Stimulated activated CD4-positive, alpha-beta T cell treated with anti-CD3 and anti-CD28 coated beads, Interleukin-15, amount 100 ng/mL, for 48 hours (primary cell): ENCODE data around the gene DNAH11.

Experiments used
- DNase-seq, 2 donors: peaks; one replicate each; pipeline ENCODE4 v3.0.0-alpha.2; 2020; ENCODE audit warnings: low read depth in 2 of 2

The DNAH11 gene

GRCh38 chr7:21550821-21551531 is 8.1 kb downstream of the DNAH11 start:
- DNase-seq, result no peak

GRCh38 chr7:21562385-21562784 is 19.5 kb downstream of the DNAH11 start:
- DNase-seq, result no peak

- no peak for DNase-seq
These were observed 22.8 kb downstream of the DNAH11 start for GRCh38 chr7:21565614-21566013.

- no peak for DNase-seq
These were observed 23.3 kb downstream of the DNAH11 start for GRCh38 chr7:21566094-21566493.

GRCh38 chr7:21568762-21569161 is 25.9 kb downstream of the DNAH11 start:
- no peak for DNase-seq

GRCh38 chr7:21572331-21573313 is 29.8 kb downstream of the DNAH11 start:
- no peak for DNase-seq

- no peak for DNase-seq
These were observed 36.7 kb downstream of the DNAH11 start for GRCh38 chr7:21579341-21580072.

GRCh38 chr7:21580073-21580521 is 37.3 kb downstream of the DNAH11 start:
- no peak for DNase-seq

- no peak for DNase-seq
These were observed 42.4 kb downstream of the DNAH11 start for GRCh38 chr7:21585070-21585724.

GRCh38 chr7:21587139-21587784 is 44.4 kb downstream of the DNAH11 start:
- DNase-seq, result no peak

GRCh38 chr7:21596801-21597200 is 54.0 kb downstream of the DNAH11 start:
- no peak for DNase-seq

- DNase-seq, result no peak
These were observed 60.6 kb downstream of the DNAH11 start for GRCh38 chr7:21603462-21603861.

- no peak for DNase-seq
These were observed 61.3 kb downstream of the DNAH11 start for GRCh38 chr7:21603972-21604749.

GRCh38 chr7:21605008-21605585 is 62.3 kb downstream of the DNAH11 start:
- no peak for DNase-seq

- DNase-seq, result no peak
These were observed 65.6 kb downstream of the DNAH11 start for GRCh38 chr7:21608465-21608864.

GRCh38 chr7:21611129-21611528 is 68.3 kb downstream of the DNAH11 start:
- DNase-seq, result no peak

GRCh38 chr7:21616091-21616490 is 73.3 kb downstream of the DNAH11 start:
- no peak for DNase-seq

- no peak for DNase-seq
These were observed 74.1 kb downstream of the DNAH11 start for GRCh38 chr7:21616796-21617436.

GRCh38 chr7:21617513-21617912 is 74.7 kb downstream of the DNAH11 start:
- DNase-seq, result no peak
